GM12878 (cell line): ENCODE results near the gene EYA4.

Experiments
- ATF2 ChIP-seq: IDR thresholded peaks from 2 replicates; pipeline ENCODE4 v1.6.1; 2012; ENCODE audit warnings: low read length, inconsistent platforms
- BCL3 ChIP-seq: IDR thresholded peaks from 2 replicates; pipeline ENCODE4 v1.6.1; 2011; ENCODE audit warnings: borderline replicate concordance, low read depth, mild to moderate bottlenecking, moderate library complexity, low read length; ENCODE audit not compliant: insufficient read depth, poor library complexity, severe bottlenecking
- CBFB ChIP-seq: IDR thresholded peaks from 2 replicates; pipeline ENCODE4 v1.6.1; 2016; ENCODE audit warnings: antibody characterized with exemption, low read depth
- CTCF ChIP-seq, 3 experiments: IDR thresholded peaks in 2 of 3; conservative IDR thresholded peaks in 1 of 3; 2 replicates each; pipeline ENCODE4 v1.5.1; 2011; ENCODE audit warnings: low read depth in 3 of 3, low read length in 3 of 3, mild to moderate bottlenecking in 3 of 3, control low read depth in 2 of 3, moderate library complexity in 2 of 3, inconsistent platforms in 1 of 3, mixed read lengths in 1 of 3; ENCODE audit not compliant: control insufficient read depth in 2 of 3, insufficient read depth in 1 of 3; ENCODE audit errors: extremely low read depth in 1 of 3
- EP300 ChIP-seq, 2 experiments: fragments of 150-350 bp in 1 of 2; IDR thresholded peaks; 2 replicates each; pipeline ENCODE4 v1.6.1; 2011 to 2012; ENCODE audit warnings: low read depth in 2 of 2, low read length in 2 of 2, borderline replicate concordance in 1 of 2, improper control_type of control experiment in 1 of 2, inconsistent platforms in 1 of 2; ENCODE audit not compliant: control insufficient read depth in 1 of 2
- MAX ChIP-seq: IDR thresholded peaks from 2 replicates; pipeline ENCODE4 v1.6.1; 2012; ENCODE audit warnings: low read depth, low read length, improper control_type of control experiment
- POLR2AphosphoS5 ChIP-seq: IDR thresholded peaks from 2 replicates; pipeline ENCODE4 v1.6.1; 2011; ENCODE audit warnings: mild to moderate bottlenecking, low read length, inconsistent platforms
- RBBP5 ChIP-seq: fragments of 200-600 bp; sonication (generic); conservative IDR thresholded peaks from 2 replicates; pipeline ENCODE4 v1.6.1; 2016
- SRF ChIP-seq, 2 experiments: IDR thresholded peaks; 2 replicates each; pipeline ENCODE4 v1.6.1; 2011; ENCODE audit warnings: low read depth in 2 of 2, low read length in 2 of 2, mild to moderate bottlenecking in 1 of 2, moderate library complexity in 1 of 2

- TF ChIP-seq POLR2AphosphoS5 (no peak), MAX (no peak), ATF2 (no peak), RBBP5 (no peak), CBFB (no peak), SRF (IDR thresholded peaks at IDR 0.05; ENCODE audit: low read depth in 2 of 2, low read length in 2 of 2) (no peak), EP300 (IDR thresholded peaks at IDR 0.05; ENCODE audit: borderline replicate concordance in 1 of 2, control insufficient read depth in 1 of 2, low read depth in 2 of 2, low read length in 2 of 2) (no peak), BCL3 (no peak), CTCF (IDR thresholded peaks at IDR 0.05 in 2 of 3, conservative IDR thresholded peaks at IDR 0.05 in 1 of 3; ENCODE audit: control insufficient read depth in 2 of 3, extremely low read depth in 1 of 3, insufficient read depth in 1 of 3, low read depth in 3 of 3, low read length in 3 of 3) (no peak)
These were observed 60.7 kb downstream of the EYA4 start for GRCh38 chr6:133301835-133302234.
